ENCODE data around the gene HSBP1L1.
"Not testable (repeated sequence)": the region's sequence is repeated elsewhere in the genome, so short reads cannot be mapped to it uniquely, and the experiment has no call there.

The HSBP1L1 gene

DNA sequence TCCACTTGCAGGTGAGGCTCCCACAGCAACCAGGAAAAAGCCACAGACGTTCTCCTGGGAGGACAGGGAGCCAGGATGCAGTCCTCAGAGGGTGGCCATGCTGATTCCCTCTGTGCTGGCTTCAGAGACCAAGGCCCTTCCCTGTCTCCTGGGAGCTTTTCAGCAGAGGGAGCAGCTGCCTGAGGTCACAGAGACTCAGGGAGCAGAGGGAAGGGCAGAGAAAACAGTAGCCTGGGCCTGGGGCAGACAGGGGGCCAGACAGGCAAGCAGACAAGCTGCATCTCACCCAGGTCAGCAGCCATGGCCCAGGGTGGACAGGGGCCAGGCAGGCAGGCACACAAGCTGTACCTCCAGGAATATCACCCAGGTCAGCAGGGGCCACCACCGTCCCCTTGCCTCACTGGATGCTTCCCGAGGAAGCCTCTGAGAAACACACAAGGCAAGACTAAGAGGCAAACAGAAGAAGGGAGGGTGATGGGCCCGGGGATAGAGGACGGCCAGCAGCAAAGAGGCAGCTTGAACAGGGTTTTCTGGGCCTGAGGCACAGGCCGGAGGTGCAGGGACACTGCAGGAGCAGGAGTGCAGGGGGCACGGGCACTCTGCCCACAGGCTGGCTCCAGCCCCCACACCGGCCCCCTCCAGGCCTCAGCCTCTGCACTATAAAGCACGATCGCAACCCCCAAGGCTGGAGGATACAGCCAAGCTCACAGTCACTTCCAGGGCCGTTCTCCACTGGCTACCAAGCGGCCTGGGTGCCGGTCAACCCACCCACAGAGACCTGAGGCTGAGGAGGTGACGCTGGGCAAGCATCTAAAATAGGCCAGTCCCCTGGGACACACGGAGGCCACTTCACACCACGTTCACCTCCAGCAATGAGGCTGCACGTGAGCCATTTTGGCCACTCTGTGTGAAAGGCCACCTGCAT is 19.1 kb upstream of the HSBP1L1 start:
- no peak for DNase-seq (ENCODE audit: low read depth in 2 of 2)

DNA sequence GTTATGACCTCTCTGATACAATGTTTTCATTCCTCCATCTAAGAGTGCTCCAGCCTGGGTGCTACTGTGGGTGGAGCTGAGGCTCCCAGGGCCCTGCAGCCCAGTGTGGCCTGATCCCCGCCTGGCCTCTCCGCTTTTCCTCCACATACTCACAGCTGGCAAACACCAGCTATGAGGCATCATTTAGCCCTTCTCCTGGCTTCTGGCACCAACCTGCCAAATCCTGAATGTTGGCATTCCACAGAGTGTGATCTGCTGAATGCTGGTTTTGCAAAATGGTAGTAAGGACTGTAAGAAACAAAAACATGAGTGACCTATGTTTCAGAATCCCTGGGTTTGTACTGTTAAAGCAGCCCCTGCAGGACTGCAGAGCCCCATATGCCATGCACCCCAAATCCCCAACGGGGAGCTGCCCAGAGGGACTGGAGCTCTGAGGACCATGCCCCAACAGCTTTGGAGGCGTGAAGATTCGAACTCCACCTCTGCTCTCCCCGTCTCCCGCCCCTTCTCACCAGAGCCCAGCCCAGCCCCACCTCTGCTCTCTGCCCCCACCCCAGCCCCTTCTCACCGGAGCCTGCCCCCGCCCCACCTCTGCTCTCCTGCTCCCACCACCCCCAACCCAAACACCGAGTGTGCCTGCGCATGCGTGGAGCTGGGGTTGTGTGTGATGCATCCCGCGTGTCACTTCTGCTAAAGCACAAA is 17.2 kb upstream of the HSBP1L1 start:
- no peak for DNase-seq (ENCODE audit: low read depth in 2 of 2)

DNA sequence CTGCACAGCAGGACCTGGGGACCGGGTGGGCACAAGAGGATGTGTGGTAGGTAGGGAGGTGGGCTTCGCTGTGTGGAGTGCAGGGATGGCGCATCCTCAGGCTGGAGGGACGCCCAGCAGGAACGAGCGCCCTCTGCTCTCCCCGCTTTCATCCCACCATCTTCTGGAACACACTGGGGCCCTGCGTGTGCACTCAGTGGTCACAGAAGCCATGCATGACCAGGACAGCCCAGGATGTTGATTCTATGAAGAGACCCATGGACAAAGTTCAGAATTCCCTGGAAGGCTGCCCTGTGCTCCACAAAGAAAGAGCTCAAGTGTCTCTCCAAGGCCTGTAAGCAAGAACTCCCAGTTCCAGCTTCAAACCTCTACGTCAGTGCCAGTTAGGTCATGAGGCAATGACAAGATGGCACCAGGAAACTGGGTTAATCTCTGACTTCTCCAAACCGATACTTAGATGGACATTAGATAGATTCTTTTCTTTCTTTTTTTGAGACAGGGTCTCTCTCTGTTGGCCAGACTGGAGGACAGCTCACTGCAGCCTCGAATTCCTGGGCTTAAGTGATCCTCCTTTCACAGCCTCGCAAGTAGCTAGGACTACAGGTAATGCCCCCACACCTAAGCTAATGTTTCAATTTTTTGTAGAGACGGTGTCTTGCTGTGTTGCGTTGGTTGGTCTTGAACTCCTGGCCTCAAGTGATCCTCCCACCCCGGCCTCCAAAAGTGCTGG is 16.4 kb upstream of the HSBP1L1 start:
- no peak for DNase-seq (ENCODE audit: low read depth in 2 of 2)

DNA sequence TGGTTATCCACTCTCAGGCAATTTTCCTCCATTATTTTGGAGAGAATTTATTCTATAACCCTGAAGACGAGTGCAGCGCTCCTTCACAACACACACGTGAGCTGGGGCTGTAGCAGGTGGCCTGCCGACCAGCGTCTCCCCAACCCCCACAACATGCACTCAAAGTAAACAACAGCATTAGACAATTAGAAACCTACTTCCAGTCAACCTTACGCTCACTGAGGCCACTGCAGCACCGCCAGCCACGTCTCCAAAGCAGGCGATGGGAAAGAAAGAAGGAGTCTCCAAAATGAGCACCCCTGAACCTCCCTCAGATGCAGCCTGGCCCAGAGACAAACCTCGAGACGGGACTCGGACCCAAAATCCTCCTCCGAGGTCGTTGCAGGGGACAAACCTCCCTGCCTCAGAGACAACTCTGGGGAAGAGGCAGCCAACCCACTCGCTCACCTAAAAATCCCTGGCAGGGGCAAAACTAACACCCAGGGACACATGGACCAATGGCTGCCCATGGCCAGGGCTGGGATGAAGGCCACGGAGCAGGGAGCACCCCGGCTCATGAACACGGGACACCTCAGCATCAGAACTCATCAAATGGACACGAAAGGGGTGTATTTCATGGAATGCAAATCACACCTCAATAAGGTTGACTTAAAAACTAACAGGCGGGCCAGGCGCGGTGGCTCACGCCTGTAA is 15.6 kb upstream of the HSBP1L1 start:
- DNase-seq (ENCODE audit: low read depth in 2 of 2) = no peak

DNA sequence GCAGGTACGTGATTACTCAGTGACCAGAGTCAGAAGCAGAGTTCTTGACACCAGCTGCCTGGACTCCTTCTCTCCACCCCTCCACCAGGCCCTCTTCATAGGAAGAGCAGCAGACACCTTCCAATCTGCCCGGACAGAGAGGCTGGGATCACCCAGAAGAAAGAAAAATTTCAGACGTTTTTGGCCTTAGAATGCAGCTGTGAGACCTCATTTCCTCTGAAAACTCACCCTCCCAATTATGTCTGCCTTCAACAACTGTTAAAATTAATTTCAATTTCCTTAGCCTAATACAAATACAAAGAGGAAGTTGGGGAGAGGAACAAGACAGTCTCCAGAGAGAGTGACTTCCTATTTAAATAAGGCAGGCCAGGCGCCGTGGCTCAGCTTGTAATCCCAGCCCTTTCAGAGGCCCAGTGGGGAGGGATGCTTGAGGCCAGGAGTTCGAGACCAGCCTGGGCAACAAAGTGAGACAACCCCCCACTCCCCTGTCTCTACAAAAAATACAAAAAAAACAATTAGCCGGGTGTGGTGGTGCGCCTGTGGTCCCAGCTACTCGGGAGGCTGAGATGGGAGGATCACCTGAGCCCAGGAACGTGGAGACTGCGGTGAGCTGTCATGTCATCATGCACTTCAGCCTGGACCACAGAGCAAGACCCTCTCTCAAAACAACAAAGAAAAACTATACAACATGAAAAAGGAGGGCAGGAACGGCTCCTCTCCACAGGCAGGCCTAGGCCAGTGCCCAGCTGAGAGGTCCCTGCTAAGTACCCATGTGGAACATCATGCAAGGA is 14.6 kb upstream of the HSBP1L1 start:
- DNase-seq (ENCODE audit: low read depth in 2 of 2) = no peak

DNA sequence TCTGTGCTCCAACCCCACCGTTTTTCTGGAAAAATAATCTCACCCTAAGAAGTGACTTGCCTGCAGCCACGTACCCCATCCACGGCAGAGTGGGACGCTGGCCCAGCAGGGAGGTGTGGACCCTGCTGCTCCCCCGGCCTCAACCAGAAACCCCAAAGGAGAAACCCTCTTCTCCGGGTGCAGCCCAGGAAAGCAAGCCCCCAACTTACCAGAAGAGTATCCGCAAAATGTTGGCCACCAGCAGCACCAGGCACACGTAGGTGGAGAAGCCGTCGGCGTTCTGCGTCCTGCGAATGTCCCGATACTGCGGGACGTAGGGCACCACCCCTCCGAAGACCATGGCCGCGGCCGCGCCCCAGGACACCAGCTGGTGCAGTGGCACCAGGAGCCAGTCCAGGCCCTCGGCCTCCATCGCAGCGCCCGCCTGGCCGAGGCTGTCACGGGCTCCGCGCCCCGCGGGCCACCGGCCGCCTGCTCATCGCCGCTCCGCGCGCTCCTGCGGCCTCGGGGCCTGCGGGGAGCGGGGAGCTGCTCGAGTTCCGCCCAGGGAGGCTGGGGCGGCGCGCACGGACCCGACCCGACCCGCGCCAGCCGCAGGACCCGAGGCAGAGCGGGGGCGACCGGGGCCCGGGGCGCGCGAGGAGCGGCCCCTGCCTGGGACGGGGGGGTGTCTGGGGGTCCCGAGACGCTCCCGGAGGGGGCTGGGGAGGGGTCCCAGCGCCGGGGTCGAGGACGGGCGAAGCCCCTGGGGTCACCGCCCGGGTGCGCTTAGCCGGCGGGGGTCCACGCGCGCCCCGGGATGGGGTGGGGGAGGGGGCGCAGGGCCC is 13.7 kb upstream of the HSBP1L1 start:
- no peak for DNase-seq (ENCODE audit: low read depth in 2 of 2)

DNA sequence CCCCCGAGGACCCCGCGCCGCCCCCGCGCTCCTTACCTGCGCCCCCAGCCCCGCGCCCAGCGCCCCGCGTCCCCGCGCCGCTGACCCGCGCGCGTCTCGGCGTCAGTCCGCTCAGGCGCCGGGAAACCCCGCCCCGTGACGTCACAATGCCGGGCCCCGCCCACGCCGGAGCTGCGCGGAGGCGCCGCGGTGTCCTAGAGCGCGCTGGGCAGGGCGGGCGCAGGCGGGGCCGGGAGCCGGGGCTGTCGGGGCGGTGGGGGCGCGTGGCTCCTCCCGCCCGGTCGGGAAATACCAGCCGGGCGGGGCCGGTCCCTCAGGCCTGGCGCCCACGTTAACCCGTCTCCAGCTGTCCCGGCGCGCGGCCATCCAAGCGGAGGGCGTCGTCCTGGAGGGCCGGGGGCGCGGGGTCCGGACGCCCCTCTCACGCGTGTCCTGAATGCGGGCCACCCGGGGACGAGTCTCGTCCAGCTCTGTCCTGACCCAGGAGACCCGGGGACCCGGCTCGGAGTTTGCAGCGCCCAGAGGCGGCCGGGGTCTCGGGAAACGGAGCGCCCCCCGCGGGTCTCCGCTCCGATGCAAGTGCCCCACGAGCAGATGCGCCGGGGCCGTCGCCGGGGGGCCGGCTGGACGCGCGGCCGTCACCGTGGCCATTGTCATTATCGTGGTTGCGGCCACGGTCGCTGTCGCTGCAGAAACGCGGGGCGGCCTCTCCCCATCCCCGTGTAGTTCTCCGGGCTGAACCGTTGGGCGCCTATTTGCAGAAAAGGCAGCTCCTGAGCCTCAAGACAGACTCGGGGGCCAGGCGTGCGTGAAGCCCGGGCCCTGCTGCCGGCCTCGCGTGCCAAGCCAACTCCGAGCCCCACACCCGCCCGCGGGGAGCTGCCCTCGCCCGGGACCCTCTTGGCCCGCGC is 12.6 kb upstream of the HSBP1L1 start, which contains the start of gene SLC66A2:
Gene SLC66A2, minus strand, starts transcription at position 109 of the 911 bp plus-strand sequence. CDS start 727 bp downstream, outside the sequence.
- DNase-seq (ENCODE audit: low read depth in 2 of 2) = peak; percentile 86 to 89

DNA sequence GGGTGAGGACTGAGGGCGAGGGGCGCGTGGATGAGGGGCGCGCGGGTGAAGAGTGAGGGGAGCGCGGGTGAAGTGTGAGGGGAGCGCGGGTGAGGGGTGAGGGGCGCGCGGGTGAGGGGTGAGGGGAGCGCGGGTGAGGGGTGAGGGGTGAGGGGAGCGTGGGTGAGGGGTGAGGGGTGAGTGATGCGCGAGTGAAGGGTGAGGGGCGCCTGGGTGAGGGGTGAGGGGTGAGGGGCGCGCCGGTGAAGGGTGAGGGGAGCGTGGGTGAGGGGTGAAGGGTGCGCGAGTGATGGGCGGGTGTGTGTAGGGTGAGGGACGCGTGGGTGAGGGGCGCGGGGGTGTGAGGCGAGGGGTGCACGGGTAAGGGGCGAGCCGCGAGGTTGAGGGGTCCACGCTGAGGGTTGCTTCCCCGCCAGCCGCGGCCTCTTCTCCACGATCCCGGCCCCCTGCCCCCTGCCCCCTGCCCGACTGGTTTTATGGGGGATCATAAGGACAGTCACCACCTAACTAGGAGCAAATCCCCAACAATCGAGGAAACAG is 11.9 kb upstream of the HSBP1L1 start:
- DNase-seq (ENCODE audit: low read depth in 2 of 2) = no peak

DNA sequence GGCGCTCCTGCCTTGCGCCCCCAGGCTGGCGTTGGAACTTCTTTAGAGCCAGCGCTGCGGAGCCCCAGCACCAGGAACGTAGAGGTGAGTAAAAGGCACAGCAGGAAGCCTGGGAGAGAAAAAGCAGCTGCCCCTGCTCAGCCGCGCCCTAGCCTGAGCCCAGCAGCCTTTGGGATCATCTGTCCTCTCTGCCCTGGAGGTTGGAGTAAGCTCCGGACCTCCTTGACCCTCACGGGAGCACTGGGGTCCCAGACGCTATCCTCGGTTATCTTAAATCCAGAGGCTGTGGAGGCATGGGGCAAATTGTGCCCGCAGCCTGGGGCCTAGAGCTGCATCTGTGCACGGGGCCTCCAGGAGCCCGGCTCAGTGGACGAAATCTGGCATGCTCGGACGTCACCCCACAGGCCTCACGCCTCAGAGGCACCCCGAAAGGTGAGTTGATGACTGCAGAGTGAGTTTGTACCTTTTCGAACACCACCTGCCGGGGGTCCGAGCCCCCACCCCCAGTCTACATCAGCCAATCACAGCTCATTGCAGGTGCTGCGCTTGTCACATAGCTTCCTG is 11.4 kb upstream of the HSBP1L1 start:
- no peak for DNase-seq (ENCODE audit: low read depth in 2 of 2)

DNA sequence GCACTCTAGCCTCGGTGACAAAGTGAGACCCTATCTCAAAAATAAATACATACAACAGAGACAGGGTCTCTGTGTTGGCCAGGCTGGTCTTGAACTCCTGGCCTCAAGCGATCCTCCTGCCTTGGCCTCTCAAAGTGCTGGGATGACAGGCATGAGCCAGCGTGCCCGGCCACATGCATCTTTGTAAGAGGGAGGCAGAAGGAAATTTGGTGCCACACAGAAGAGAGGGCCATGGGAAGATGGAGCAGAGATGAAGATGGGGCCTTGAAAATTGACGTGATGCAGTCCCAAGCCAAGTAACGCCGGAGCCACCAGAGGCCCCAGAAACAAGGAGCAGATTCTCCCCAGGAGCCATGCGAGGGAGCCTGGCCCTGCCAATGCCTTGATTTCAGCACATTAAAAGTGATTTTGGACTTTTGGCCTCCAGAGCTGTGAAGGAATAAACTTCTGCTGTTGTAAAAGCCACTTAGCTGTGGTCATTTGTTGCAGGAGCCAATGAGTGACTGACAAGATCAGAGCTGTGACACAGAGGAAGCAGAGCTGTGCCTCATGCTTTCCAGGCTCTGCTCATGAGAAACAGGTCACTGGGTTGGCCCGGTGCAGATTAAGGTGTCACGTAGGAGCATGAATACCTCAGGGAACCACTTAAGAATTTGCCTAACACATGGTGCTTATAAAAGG is 10.3 kb upstream of the HSBP1L1 start:
- DNase-seq (ENCODE audit: low read depth in 2 of 2) = no peak

DNA sequence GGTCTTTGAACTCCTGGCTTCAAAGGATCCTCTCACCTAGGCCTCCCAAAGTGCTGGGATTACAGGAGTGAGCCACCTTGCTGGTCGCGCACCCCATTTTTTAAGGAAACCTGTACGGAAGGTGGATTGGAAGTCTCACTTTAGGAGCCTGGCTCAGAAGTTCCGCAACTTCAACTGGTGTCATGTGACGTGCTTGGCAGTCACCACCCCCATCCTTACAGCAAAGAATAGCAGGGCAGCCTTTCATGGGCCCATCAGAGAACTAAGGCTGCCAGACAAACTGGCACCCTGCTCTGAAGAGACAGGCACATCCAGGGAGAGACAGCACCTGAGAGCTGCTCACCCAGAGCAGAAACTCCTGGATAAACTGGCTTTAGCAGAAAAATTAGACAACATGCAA is 9.7 kb upstream of the HSBP1L1 start:
- DNase-seq (ENCODE audit: low read depth in 2 of 2) = no peak

DNA sequence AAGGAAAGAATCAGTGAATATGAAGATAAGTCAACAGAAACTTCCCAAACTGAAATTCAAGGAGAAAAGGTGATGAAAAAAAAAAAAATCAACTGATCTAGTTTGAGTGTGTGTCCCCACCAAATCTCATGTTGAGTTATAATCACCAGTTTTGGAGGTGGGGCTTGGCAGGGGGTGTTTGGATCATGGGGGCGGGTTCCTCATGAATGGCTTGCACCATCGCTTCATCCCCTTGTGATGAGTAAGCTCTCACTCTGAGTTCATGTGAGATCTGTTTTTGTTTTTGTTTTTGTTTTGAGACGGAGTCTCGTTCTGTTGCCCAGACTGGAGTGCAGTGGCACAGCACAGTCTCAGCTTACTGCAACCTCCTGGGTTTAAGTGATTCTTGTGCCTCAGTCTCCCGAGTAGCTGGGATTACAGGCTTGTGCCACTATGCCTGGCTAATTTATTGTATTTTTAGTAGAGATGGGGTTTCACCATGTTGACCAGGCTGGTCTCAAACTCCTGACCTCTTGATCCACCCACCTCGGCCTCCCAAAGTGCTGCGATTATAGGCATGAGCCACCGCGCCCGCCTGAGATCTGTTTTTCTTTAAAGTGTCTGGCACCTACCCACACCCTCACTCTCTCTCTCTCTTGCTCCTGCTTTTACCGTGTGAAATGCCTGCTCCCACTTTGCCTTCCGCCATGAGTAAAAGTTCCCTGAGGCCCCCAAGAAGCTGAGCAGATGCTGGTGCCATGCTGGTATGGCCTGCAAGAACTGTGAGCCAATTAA is 9.0 kb upstream of the HSBP1L1 start:
- DNase-seq (ENCODE audit: low read depth in 2 of 2) = no peak

DNA sequence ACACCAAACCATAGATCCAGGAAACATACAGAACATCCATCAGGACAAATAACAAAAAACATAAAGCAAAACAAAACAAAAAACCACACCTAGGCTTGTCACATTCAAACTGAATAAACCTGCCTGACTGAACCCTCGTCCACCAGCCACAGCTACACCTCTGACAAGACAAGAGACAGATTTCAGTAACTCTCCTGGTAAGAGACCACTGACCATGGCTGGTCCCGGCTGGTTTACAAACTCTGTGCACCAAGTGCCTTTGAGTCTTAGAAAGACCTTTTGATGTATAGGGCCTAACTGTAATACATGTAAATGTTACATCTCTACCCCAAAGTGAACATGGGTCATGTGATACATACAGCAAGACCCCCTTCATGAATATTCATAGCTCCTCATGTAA is 8.2 kb upstream of the HSBP1L1 start:
- no peak for DNase-seq (ENCODE audit: low read depth in 2 of 2)

DNA sequence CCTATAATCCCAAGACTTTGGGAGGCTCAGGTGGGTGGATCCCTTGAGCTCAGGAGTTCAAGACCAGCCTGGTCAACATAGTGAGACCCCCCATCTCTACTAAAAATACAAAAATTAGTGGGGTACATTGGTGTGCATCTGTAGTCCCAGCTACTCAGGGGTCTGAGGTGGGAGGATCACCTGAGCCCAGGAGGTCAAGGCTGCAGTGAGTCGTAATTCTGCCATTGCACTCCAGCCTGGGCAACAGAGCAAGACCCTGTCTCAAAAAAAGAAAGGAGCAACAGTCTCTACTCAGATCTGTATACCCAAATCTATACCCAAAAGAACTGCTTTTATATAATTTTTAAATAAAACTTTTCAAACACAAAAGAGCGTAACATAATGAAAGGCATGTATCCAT is 5.5 kb upstream of the HSBP1L1 start:
- DNase-seq (ENCODE audit: low read depth in 2 of 2) = no peak

DNA sequence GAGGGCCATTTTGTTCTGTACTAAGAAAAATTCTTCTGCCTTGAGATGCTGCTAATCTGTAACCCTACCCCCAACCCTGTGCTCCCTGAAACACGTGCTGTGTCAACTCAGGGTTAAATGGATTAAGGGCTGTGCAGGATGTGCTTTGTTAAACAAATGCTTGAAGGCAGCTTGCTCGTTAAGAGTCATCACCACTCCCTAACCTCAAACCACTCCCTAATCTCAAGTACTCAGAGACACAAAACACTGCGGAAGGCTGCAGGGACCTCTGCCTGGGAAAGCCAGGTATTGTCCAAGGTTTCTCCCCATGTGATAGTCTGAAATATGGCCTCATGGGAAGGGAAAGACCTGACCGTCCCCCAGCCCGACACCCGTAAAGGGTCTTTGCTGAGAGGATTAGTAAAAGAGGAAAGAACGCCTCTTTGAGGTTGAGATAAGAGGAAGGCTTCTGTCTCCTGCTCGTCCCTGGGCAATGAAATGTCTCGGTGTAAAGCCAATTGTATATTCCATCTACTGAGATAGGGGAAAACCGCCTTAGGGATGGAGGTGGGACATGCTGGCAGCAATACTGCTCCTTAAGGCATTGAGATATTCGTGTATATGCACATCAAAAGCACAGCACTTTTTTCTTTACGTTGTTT is 4.2 kb upstream of the HSBP1L1 start:
- DNase-seq (ENCODE audit: low read depth in 2 of 2) = not testable (repeated sequence)

DNA sequence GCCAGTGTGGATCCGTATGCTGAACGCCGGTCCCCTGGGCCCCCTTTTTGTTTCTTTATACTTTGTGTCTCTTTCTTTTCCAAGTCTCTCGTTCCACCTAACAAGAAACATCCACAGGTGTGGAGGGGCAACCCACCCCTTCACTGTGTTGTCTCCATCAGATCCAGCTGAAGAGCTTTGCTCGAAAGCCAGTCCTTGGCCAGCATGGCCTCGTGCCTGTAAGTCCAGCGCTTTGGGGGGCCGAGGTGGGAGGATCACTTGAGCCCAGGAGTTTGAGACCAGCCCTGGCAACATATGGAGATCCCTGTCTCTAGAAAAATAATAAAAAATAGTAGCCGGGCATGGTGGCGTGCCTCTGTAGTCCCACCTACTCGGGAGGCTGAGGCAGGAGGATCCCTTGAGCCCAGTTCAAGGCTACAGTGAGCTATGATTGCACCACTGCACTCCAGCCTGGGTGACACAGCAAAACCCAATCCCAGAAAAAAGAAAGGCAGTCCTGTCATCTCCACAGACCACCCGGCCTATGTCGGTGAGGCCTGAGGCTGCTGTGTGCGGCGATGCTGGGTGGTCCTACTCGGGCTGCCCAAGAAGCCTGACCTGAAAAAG is 3.4 kb upstream of the HSBP1L1 start:
- no peak for DNase-seq (ENCODE audit: low read depth in 2 of 2)
